ENCODE data around the gene SLC27A5.
"Not testable (repeated sequence)": the region's sequence is repeated elsewhere in the genome, so short reads cannot be mapped to it uniquely, and the experiment has no call there.

SLC27A5 gene

GRCh38 chr19:58469241-58470013 lies 42.4 kb downstream of the SLC27A5 start:
- DNase-seq (ENCODE audit: low read depth in 2 of 2) = no peak

GRCh38 chr19:58468216-58468839 lies 43.5 kb downstream of the SLC27A5 start:
- no peak for DNase-seq (ENCODE audit: low read depth in 2 of 2)

- peak; percentile 94 to 97 for DNase-seq (ENCODE audit: low read depth in 2 of 2)
These were observed 44.8 kb downstream of the SLC27A5 start, which contains the start of gene ZNF324 for GRCh38 chr19:58466760-58467589. Gene ZNF324 (plus strand): TSS chr19:58467080. CDS start chr19:58469186, 2,106 bp downstream.

- DNase-seq (ENCODE audit: low read depth in 2 of 2) = no peak
These were observed 45.6 kb downstream of the SLC27A5 start for GRCh38 chr19:58466089-58466759.

- no peak for DNase-seq (ENCODE audit: low read depth in 2 of 2)
These were observed 51.8 kb downstream of the SLC27A5 start for GRCh38 chr19:58460039-58460438.

- no peak for DNase-seq (ENCODE audit: low read depth in 2 of 2)
These were observed 55.7 kb downstream of the SLC27A5 start for GRCh38 chr19:58456111-58456510.

GRCh38 chr19:58455306-58455705 lies 56.5 kb downstream of the SLC27A5 start:
- DNase-seq (ENCODE audit: low read depth in 2 of 2) = no peak

GRCh38 chr19:58453743-58454142 lies 58.0 kb downstream of the SLC27A5 start:
- no peak for DNase-seq (ENCODE audit: low read depth in 2 of 2)

GRCh38 chr19:58451358-58452101 lies 60.3 kb downstream of the SLC27A5 start, which contains the start of gene ZNF324B:
Gene ZNF324B (plus strand): TSS chr19:58451622. CDS start chr19:58453702, 2,080 bp downstream.
- DNase-seq (ENCODE audit: low read depth in 2 of 2) = peak; percentile 92 to 93

GRCh38 chr19:58450856-58451357 lies 60.9 kb downstream of the SLC27A5 start:
- no peak for DNase-seq (ENCODE audit: low read depth in 2 of 2)

GRCh38 chr19:58449980-58450379 lies 61.8 kb downstream of the SLC27A5 start:
- not testable (repeated sequence) for DNase-seq (ENCODE audit: low read depth in 2 of 2)

GRCh38 chr19:58448860-58449259 lies 62.9 kb downstream of the SLC27A5 start:
- DNase-seq (ENCODE audit: low read depth in 2 of 2) = not testable (repeated sequence)
